Adrenal gland (tissue), 5 donors: ENCODE results near the gene ZMAT5.

ENCODE experiments used
- CTCF ChIP-seq, 6 experiments: fragments of 450-650 bp in 4 of 6; fragments of 200-600 bp in 2 of 6; sonication (generic) in 1 of 6; IDR thresholded peaks; 1 replicate in 5 of 6; 2 replicates in 1 of 6; pipeline versions ENCODE4 v1.5.1 to v1.8.0; 2016 to 2021; ENCODE audit warnings: antibody characterized with exemption in 6 of 6, mild to moderate bottlenecking in 2 of 6, moderate library complexity in 1 of 6
- POLR2A ChIP-seq, 2 donors: fragments of 450-650 bp; IDR thresholded peaks; one replicate each; pipeline ENCODE4 v1.6.1; 2017; ENCODE audit warnings: antibody characterized with exemption in 2 of 2, mild to moderate bottlenecking in 2 of 2, moderate library complexity in 1 of 2
- donor health status: DM: no; HTN: no; CAD: no.

- TF ChIP-seq CTCF (IDR thresholded peaks at IDR 0.05), result no peak
- TF ChIP-seq POLR2A (IDR thresholded peaks at IDR 0.05), result no peak
Measured at GRCh38 chr22:29748248-29748893, 18.4 kb downstream of the ZMAT5 start.
